GM12872 (cell line): ENCODE measurements around the gene MARCHF11.

Source experiments
- CTCF ChIP-seq: IDR thresholded peaks from 3 replicates; pipeline ENCODE4 v1.5.1; 2011; ENCODE audit warnings: low read depth, mild to moderate bottlenecking, low read length, moderate library complexity; ENCODE audit not compliant: insufficient read depth

Gene MARCHF11

DNA sequence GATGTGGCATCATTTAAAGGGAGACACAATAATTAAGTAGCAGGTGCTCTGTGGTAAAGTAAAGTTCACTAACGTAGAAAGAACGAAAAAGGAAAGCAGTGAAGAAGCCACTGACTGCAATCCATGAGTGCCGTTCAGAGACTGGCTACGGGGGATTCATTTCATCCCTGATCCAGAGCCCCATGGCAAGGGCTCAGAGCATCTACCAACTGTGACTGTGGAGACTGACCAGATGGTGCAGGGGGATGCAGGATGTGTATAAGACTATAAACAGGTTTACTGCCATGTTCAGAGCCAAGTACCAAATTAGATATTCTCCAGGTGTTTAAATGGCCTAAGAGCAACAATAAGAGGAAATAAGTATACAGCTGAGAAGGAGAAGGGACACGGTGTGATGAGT lies 47.7 kb downstream of the MARCHF11 start:
- TF ChIP-seq CTCF: no peak

DNA sequence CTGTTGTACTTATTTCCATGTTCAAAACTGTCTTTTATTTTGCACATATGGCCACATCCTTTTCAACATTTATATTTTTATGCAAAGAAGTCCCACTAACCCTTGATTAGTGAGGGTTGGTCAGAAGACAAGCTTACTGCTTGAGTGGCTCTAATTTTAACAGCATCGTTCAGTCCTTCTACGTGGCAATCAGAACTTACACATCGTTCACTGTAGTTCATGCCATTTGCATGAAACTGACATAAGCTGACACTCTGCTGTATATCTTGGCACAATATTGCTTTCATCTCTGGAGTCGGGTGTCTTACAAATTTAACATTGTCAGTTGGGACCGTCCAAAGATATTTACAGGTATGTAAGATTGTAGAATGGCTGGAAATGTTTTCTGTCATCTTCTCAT lies 50.6 kb downstream of the MARCHF11 start:
- no peak for TF ChIP-seq CTCF

DNA sequence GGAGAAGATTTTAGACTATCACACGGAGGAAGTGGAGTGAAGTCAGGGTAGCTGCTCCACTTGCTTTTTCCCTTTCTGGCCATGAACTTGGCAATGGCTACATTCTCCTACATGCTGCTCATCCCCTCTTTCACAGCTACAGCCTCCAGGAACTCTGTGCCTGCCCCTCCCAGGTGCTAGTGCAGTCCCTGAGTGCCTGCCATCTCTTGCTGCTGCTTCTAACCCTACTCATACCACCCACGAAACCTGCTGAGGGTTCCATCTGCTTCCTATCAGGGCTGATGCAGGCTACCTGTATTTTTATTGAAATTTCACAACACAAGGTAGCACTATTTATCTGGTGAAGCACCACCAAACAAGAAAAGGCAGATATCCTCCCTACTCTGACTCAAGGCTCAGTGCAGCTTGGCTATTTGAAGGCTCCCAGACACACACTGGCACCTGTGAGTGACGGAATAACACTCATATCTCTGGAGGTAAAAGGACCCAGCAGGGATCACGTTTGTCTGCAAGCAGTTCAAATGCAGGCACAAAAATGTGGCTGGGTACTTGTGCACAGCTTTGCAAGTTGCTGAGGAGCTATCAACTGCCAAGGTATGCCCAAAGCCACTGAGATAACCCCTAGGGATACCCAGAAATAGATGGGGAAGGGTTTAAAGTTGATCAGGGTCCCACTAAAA lies 51.6 kb downstream of the MARCHF11 start:
- TF ChIP-seq CTCF: no peak

DNA sequence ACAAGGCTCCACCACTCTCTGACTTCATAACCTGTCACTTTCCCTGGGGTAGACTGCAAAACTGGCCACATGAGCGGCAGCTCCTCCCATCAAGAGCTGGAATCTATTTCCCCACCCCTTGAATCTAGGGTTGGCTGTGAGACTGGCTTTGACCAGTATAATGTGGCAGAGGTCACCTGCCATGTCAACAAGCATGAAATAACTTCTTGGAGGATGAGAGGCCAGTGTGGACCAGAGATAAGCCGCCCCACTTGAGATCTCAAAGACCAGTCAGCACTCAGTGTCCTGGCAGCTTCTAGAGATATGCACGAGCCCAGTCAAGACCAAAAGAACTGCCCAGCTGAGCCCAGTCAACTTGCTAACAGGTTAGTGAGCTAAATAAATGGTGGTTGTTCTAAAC lies 59.0 kb downstream of the MARCHF11 start:
- TF ChIP-seq CTCF: no peak

DNA sequence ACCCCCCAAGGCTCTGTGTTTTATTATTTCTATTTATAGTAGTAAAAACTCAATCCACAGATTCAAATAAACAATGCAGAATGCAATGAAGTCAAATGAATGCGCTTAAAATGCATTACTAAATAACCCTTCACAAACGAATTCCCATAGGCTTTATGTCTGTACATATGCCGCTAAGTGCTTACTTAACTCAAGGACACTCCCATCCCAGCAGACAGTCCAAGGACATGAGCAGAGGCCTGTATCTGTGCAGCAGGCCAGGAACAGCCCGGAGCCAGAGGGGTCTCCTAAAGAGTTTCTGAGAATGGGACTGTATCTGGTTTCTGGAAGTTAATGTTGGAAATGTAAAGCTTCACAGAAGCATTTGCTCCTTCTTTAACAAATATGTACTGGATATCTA lies 59.8 kb downstream of the MARCHF11 start:
- no peak for TF ChIP-seq CTCF

GRCh38 chr5:16115140-16115539 lies 64.5 kb downstream of the MARCHF11 start:
- TF ChIP-seq CTCF: no peak

DNA sequence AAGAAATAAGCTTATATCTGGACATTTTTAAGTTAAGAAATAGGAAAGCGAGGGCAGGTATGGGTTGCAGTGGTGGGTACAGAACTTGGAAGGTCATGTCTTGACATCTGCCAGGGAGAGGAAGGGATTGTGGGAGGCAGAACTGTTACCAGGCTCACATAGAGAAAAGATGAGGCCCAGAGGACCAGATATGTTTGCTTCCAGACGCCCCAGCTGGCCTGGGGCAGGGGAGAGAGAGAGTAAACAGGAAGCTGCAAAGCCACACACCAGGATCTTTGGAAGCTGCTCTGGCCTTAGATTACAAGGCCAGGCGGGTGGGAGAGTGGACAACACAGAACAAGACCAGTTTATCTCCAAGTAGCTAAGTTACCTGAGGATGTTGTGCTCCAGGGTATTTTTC lies 71.2 kb downstream of the MARCHF11 start:
- TF ChIP-seq CTCF: no peak
